Heart left ventricle (tissue), 13 donors: ENCODE results near the gene C13orf46.

ENCODE experiments used
- POLR2A ChIP-seq, 2 donors: fragments of 450-650 bp; IDR thresholded peaks; one replicate each; pipeline ENCODE4 v1.6.1; 2017; ENCODE audit warnings: antibody characterized with exemption in 2 of 2, mild to moderate bottlenecking in 2 of 2, moderate library complexity in 2 of 2
- TF ChIP-seq, protein P1 (sequence below), 12 donors: fragments of 200-600 bp; sonication (generic) in 4 of 12; IDR thresholded peaks; one replicate each; pipeline versions ENCODE4 v1.5.0 to v1.8.0; 2018 to 2022; ENCODE audit warnings: antibody characterized with exemption in 12 of 12, mild to moderate bottlenecking in 5 of 12
- donor health status: ischemic (EF 13 %, LVEDD 7.1; RV severe dilation, severe dysfunction).
- donor health status: DM: no; HTN: yes; CAD: no.
- donor health status: DM: no; HTN: no; CAD: no.
- donor health status: ischemic (EF 25% LVEDD 6.9; RV normal size, moderate dysfunction).
- donor health status: ischemic (EF 25% LVEDD 5.7; RV mildly dilated, moderate dysfunction).
- donor health status: ischemic (EF 35%, LVEDD 5.7; RV mildly dilated, moderate dysfunction).
- donor health status: nonischemic (EF 11% LVEDD 7.7; RV severe dilation, severe dysfunction).
- donor health status: DM: yes; HTN: yes; CAD: no.
- donor health status: PGD.
- donor health status: ischemic (EF 29% LVEDD 5.4; RV normal size, mild dysfunction).
- donor health status: nonischemic (EF 23%, LVEDD 6.1; RV moderate dilation, normal function).

DNA sequence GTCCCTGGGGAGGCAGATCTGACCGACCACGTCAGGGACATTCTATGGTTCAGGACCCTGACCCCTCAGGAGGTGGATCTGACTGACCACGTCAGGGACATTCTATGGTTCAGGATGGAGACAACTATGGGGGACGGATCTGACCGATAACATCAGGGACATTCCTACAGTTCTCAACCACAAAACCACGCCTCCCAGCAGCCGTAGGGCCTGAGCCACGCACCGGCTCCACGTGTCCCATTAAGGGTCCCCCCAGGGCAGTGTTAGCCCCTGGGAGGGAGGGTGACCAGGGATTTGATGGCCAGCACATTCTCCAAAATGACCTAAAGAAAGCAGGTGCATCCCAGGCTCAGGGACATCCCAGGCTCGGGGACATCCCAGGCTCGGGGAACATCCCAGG is 49.0 kb upstream of the C13orf46 start:
- TF ChIP-seq, protein P1, sequence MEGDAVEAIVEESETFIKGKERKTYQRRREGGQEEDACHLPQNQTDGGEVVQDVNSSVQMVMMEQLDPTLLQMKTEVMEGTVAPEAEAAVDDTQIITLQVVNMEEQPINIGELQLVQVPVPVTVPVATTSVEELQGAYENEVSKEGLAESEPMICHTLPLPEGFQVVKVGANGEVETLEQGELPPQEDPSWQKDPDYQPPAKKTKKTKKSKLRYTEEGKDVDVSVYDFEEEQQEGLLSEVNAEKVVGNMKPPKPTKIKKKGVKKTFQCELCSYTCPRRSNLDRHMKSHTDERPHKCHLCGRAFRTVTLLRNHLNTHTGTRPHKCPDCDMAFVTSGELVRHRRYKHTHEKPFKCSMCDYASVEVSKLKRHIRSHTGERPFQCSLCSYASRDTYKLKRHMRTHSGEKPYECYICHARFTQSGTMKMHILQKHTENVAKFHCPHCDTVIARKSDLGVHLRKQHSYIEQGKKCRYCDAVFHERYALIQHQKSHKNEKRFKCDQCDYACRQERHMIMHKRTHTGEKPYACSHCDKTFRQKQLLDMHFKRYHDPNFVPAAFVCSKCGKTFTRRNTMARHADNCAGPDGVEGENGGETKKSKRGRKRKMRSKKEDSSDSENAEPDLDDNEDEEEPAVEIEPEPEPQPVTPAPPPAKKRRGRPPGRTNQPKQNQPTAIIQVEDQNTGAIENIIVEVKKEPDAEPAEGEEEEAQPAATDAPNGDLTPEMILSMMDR (IDR thresholded peaks at IDR 0.05) = no peak
- TF ChIP-seq POLR2A (IDR thresholded peaks at IDR 0.05) = no peak
